Osteoblast (primary cell): ENCODE data around the gene MCHR1. TPM values are rescaled to one million over a fixed set of nuclear protein-coding genes. Genes with fewer than 3 reads are reported as not detected.

Experiments
- DNase-seq: peaks from one replicate; pipeline ENCODE4 v3.0.0; 2011; ENCODE audit warnings: low spot score, mixed read lengths; ENCODE audit not compliant: insufficient read length; ENCODE audit errors: missing footprints
- H2AFZ ChIP-seq: 2 replicates; pipeline ENCODE4 v1.6.0; 2011; ENCODE audit warnings: mild to moderate bottlenecking, low read length
- H3K27ac ChIP-seq: 2 replicates; pipeline ENCODE4 v1.5.1; 2011; ENCODE audit warnings: mild to moderate bottlenecking, low read depth, low read length, moderate library complexity
- H3K27me3 ChIP-seq: 2 replicates; pipeline ENCODE4 v1.6.0; 2012; ENCODE audit warnings: mild to moderate bottlenecking, control low read depth, inconsistent platforms, low read length, moderate library complexity; ENCODE audit not compliant: insufficient read depth
- H3K36me3 ChIP-seq: 2 replicates; pipeline ENCODE4 v1.5.1; 2011; ENCODE audit warnings: mild to moderate bottlenecking, low read length, control low read depth, moderate library complexity; ENCODE audit not compliant: insufficient read depth
- H3K4me1 ChIP-seq: 2 replicates; pipeline ENCODE4 v1.5.1; 2011; ENCODE audit warnings: mild to moderate bottlenecking, low read length, control low read depth, moderate library complexity; ENCODE audit not compliant: insufficient read depth
- H3K4me2 ChIP-seq: 2 replicates; pipeline ENCODE4 v1.6.0; 2011; ENCODE audit warnings: mild to moderate bottlenecking, low read length; ENCODE audit not compliant: insufficient read depth
- H3K4me3 ChIP-seq: fragments of 200-600 bp; sonication (generic); 3 replicates; pipeline ENCODE4 v1.5.1; 2012; ENCODE audit warnings: mild to moderate bottlenecking, low read length, inconsistent platforms; ENCODE audit not compliant: insufficient read depth
- H3K79me2 ChIP-seq: 2 replicates; pipeline ENCODE4 v1.6.0; 2012; ENCODE audit warnings: mild to moderate bottlenecking, low read length, control low read depth, inconsistent platforms; ENCODE audit not compliant: insufficient read depth
- H3K9me3 ChIP-seq: 2 replicates; pipeline ENCODE4 v1.5.1; 2011; ENCODE audit warnings: low read depth, low read length, control low read depth
- H4K20me1 ChIP-seq: 2 replicates; pipeline ENCODE4 v1.6.0; 2012; ENCODE audit warnings: mild to moderate bottlenecking, low read length, control low read depth; ENCODE audit not compliant: insufficient read depth
- CTCF ChIP-seq: IDR thresholded peaks from 2 replicates; pipeline ENCODE4 v1.5.1; 2011; ENCODE audit warnings: mild to moderate bottlenecking, low read depth, low read length, moderate library complexity; ENCODE audit errors: extremely low read depth
- total RNA-seq: library from RNA; depleted of rRNA; stranded (reverse); fragments of >200 nt; gene quantifications from 2 replicates; pipeline ENCODE4 v1.2.3, GENCODE V29; 2012

MCHR1 gene
- total RNA-seq, 1 donor = not detected

GRCh38 chr22:40637183-40638150 lies 41.8 kb upstream of the MCHR1 start:
- DNase-seq = peak; percentile 64
- H3K9me3 ChIP-seq = no peaks in the 10 kb centered on the region
- peak overlapping the region; percentile 76 for H3K27ac ChIP-seq
- H3K4me3 ChIP-seq = peak overlapping the region; percentile 93
- no peaks in the 10 kb centered on the region for H3K36me3 ChIP-seq
- H3K4me2 ChIP-seq = peak overlapping the region; percentile 98
- TF ChIP-seq CTCF = no peak
- H3K27me3 ChIP-seq = no peaks in the 10 kb centered on the region
- H2AFZ ChIP-seq = peak overlapping the region; percentile 99
- peaks cover 27% of the 10 kb centered on the region for H4K20me1 ChIP-seq
- peaks cover 39% of the 10 kb centered on the region for H3K79me2 ChIP-seq
- H3K4me1 ChIP-seq = peaks cover 23% of the 10 kb centered on the region

GRCh38 chr22:40638261-40638660 lies 41.0 kb upstream of the MCHR1 start:
- H3K4me2 ChIP-seq = no peak overlapping the region
- no peaks in the 10 kb centered on the region for H3K27me3 ChIP-seq
- TF ChIP-seq CTCF = no peak
- no peaks in the 10 kb centered on the region for H3K36me3 ChIP-seq
- no peaks in the 10 kb centered on the region for H3K9me3 ChIP-seq
- peaks cover 23% of the 10 kb centered on the region for H3K4me1 ChIP-seq
- H2AFZ ChIP-seq = no peak overlapping the region
- no peak overlapping the region for H3K27ac ChIP-seq
- H4K20me1 ChIP-seq = peaks cover 20% of the 10 kb centered on the region
- peaks cover 31% of the 10 kb centered on the region for H3K79me2 ChIP-seq
- no peak for DNase-seq
- no peak overlapping the region for H3K4me3 ChIP-seq

- no peak overlapping the region for H2AFZ ChIP-seq
- DNase-seq = no peak
- H3K36me3 ChIP-seq = no peaks in the 10 kb centered on the region
- H3K27me3 ChIP-seq = no peaks in the 10 kb centered on the region
- H3K79me2 ChIP-seq = peaks cover 2% of the 10 kb centered on the region
- no peak overlapping the region for H3K4me3 ChIP-seq
- no peaks in the 10 kb centered on the region for H3K9me3 ChIP-seq
- no peak overlapping the region for H3K27ac ChIP-seq
- no peak for TF ChIP-seq CTCF
- H4K20me1 ChIP-seq = no peaks in the 10 kb centered on the region
- H3K4me1 ChIP-seq = peaks cover 7% of the 10 kb centered on the region
- no peak overlapping the region for H3K4me2 ChIP-seq
These were observed 38.0 kb upstream of the MCHR1 start for GRCh38 chr22:40641269-40641668.

GRCh38 chr22:40642316-40642715 lies 37.0 kb upstream of the MCHR1 start:
- no peaks in the 10 kb centered on the region for H3K36me3 ChIP-seq
- DNase-seq = no peak
- peaks cover 5% of the 10 kb centered on the region for H3K4me1 ChIP-seq
- H4K20me1 ChIP-seq = no peaks in the 10 kb centered on the region
- H3K4me2 ChIP-seq = no peak overlapping the region
- TF ChIP-seq CTCF = no peak
- H3K9me3 ChIP-seq = no peaks in the 10 kb centered on the region
- H3K4me3 ChIP-seq = no peak overlapping the region
- H2AFZ ChIP-seq = no peak overlapping the region
- H3K27me3 ChIP-seq = no peaks in the 10 kb centered on the region
- no peak overlapping the region for H3K27ac ChIP-seq
- no peaks in the 10 kb centered on the region for H3K79me2 ChIP-seq
